Esophagus squamous epithelium (tissue), 5 donors: ENCODE measurements around the gene DHRS13. TPM values are rescaled to one million over a fixed set of nuclear protein-coding genes. Genes with fewer than 3 reads are reported as not detected.
"Not testable (repeated sequence)": the region's sequence is repeated elsewhere in the genome, so short reads cannot be mapped to it uniquely, and the experiment has no call there.

Source experiments
- DNase-seq: peaks from one replicate; lab custom pipeline; 2025; lab: John Stamatoyannopoulos, UW
- H3K27ac ChIP-seq, 4 donors: fragments of 200-600 bp; sonication (generic); one replicate each; pipeline ENCODE4 v1.5.1; 2016 to 2019; ENCODE audit warnings: mild to moderate bottlenecking in 1 of 4
- H3K27me3 ChIP-seq, 4 donors: fragments of 200-600 bp; sonication (generic); 1 replicate in 3 of 4; 2 replicates in 1 of 4; pipeline versions ENCODE4 v1.5.1 to v1.6.0; 2017 to 2021; ENCODE audit warnings: antibody characterized with exemption in 1 of 4
- H3K36me3 ChIP-seq, 3 donors: fragments of 200-600 bp; sonication (generic); one replicate each; pipeline ENCODE4 v1.5.1; 2016 to 2019
- H3K4me1 ChIP-seq, 3 donors: fragments of 200-600 bp; sonication (generic); one replicate each; pipeline ENCODE4 v1.5.1; 2017 to 2019
- H3K4me3 ChIP-seq, 4 donors: fragments of 200-600 bp; sonication (generic); 1 replicate in 3 of 4; 2 replicates in 1 of 4; pipeline ENCODE4 v1.5.1; 2016 to 2019; ENCODE audit warnings: mild to moderate bottlenecking in 2 of 4, moderate library complexity in 1 of 4
- H3K9me3 ChIP-seq, 3 donors: fragments of 200-600 bp; sonication (generic); one replicate each; pipeline ENCODE4 v1.5.1; 2016 to 2019
- CTCF ChIP-seq, 6 experiments: fragments of 450-650 bp in 4 of 6; fragments of 200-600 bp in 2 of 6; sonication (generic) in 2 of 6; IDR thresholded peaks; one replicate each; pipeline ENCODE4 v1.5.1; 2016 to 2019; ENCODE audit warnings: antibody characterized with exemption in 6 of 6, mild to moderate bottlenecking in 4 of 6, moderate library complexity in 4 of 6
- POLR2A ChIP-seq, 4 donors: fragments of 450-650 bp; IDR thresholded peaks; one replicate each; pipeline ENCODE4 v1.6.1; 2017; ENCODE audit warnings: antibody characterized with exemption in 4 of 4, mild to moderate bottlenecking in 4 of 4, moderate library complexity in 3 of 4
- WGBS, 2 donors: methylation state at CpG; one replicate each; pipeline ENCODE4 v1.1.5; 2018; 5-methylcytosine and 5-hydroxymethylcytosine counted together
- intact Hi-C: fragments of 100-400 bp; cut with DNase I; formaldehyde crosslinking; loops from one replicate; pipeline ENCODE4 v1.15.0; 2022
- total RNA-seq, 4 donors: library from RNA; depleted of rRNA; stranded (reverse); fragments of >200 nt; gene quantifications; one replicate each; pipeline ENCODE4 v1.1.0, GENCODE V29; 2016
- donor health status: DM: yes; HTN: yes; CAD: no.

DHRS13 gene
- total RNA-seq, 4 donors from 2014 or later, result 10.3 to 17.0 (median 14.9) TPM

- H3K4me1 ChIP-seq, result peaks cover 9 to 17% (median 10%) of the 10 kb centered on the region in 3 donors
- H3K27me3 ChIP-seq, result no peaks in the 10 kb centered on the region
- intact Hi-C loops, result no loop called here
- no peak for DNase-seq
- peak overlapping the region; percentile 78 to 89 (median 84) for H3K27ac ChIP-seq
- peak overlapping the region; percentile 56 to 94 (median 79) for H3K4me3 ChIP-seq
- H3K9me3 ChIP-seq, result no peaks in the 10 kb centered on the region
- peaks cover 19 to 44% (median 20%) of the 10 kb centered on the region in 3 donors for H3K36me3 ChIP-seq
- TF ChIP-seq POLR2A (IDR thresholded peaks at IDR 0.05) (no peak), CTCF (IDR thresholded peaks at IDR 0.05) (no peak)
- 12% methylated on average over 5 of the region's 5 CpGs for WGBS, 2 donors
Measured at GRCh38 chr17:28855336-28855679, 47.6 kb downstream of the DHRS13 start.

- Histone ChIP-seq H3K36me3 (peaks cover 16 to 37% (median 18%) of the 10 kb centered on the region in 3 donors), H3K27me3 (no peaks in the 10 kb centered on the region), H3K4me1 (peaks cover 9 to 17% (median 10%) of the 10 kb centered on the region in 3 donors), H3K9me3 (no peaks in the 10 kb centered on the region), H3K27ac (peak within 1 kb of the TSS; percentile 78 to 89 (median 84)), H3K4me3 (peak within 1 kb of the TSS; percentile 56 to 94 (median 79))
- 0% methylated on average over 16 to 27 of the region's 42 CpGs for WGBS, 2 donors
- no peak for DNase-seq
- peak in 1 of 6 experiments; percentile 10 for TF ChIP-seq CTCF (IDR thresholded peaks at IDR 0.05)
- peak in 2 of 4 donors; percentile 45 to 57 for TF ChIP-seq POLR2A (IDR thresholded peaks at IDR 0.05)
- intact Hi-C loops, result no loop called here
Measured at GRCh38 chr17:28854457-28855335, 48.2 kb downstream of the DHRS13 start, which contains the start of gene ERAL1. Gene ERAL1, plus strand, starts transcription at chr17:28855016. Its CDS starts 19 bp downstream, at chr17:28855035.

- Histone ChIP-seq H3K9me3 (no peaks in the 10 kb centered on the region), H3K27me3 (no peaks in the 10 kb centered on the region), H3K27ac (no peak overlapping the region), H3K4me1 (peaks cover 9 to 17% (median 10%) of the 10 kb centered on the region in 3 donors), H3K4me3 (no peak overlapping the region), H3K36me3 (peaks cover 7 to 23% (median 10%) of the 10 kb centered on the region in 3 donors)
- 91 to 95% methylated on average over 2 of the region's 2 CpGs for WGBS, 2 donors
- intact Hi-C loops, result no loop called here
- TF ChIP-seq CTCF (IDR thresholded peaks at IDR 0.05), result no peak
- TF ChIP-seq POLR2A (IDR thresholded peaks at IDR 0.05), result no peak
- DNase-seq, result no peak
Measured at GRCh38 chr17:28853295-28853694, 49.6 kb downstream of the DHRS13 start.

- intact Hi-C loops, result loop anchor here (10.0 kb wide), 1 partner anchor 84 kb away; no protein-coding TSS in a partner anchor
- no peaks in the 10 kb centered on the region for H3K27me3 ChIP-seq
- TF ChIP-seq CTCF (IDR thresholded peaks at IDR 0.05) (no peak), POLR2A (IDR thresholded peaks at IDR 0.05) (no peak)
- H3K36me3 ChIP-seq, result no peaks in the 10 kb centered on the region
- WGBS, 2 donors, result 62 to 69% methylated on average over 5 of the region's 5 CpGs
- DNase-seq, result no peak
- H3K27ac ChIP-seq, result no peak overlapping the region
- no peak overlapping the region for H3K4me3 ChIP-seq
- peaks cover 2 to 4% (median 3%) of the 10 kb centered on the region in 3 donors for H3K4me1 ChIP-seq
- H3K9me3 ChIP-seq, result no peaks in the 10 kb centered on the region
Measured at GRCh38 chr17:28849281-28849680, 53.6 kb downstream of the DHRS13 start.

- not testable (repeated sequence) for H3K27ac ChIP-seq, H3K27me3 ChIP-seq, H3K4me1 ChIP-seq, DNase-seq, H3K36me3 ChIP-seq, H3K4me3 ChIP-seq, H3K9me3 ChIP-seq
- 79 to 81% methylated on average over 5 to 15 of the region's 15 CpGs for WGBS, 2 donors
- intact Hi-C loops, result loop anchor here (10.0 kb wide), 1 partner anchor 84 kb away; no protein-coding TSS in a partner anchor
- peak; percentile 13 to 44 (median 34) for TF ChIP-seq CTCF (IDR thresholded peaks at IDR 0.05)
Measured at GRCh38 chr17:28848667-28849066, 54.2 kb downstream of the DHRS13 start.
